ENCODE results near the gene CXXC4. TPM values are rescaled to one million over a fixed set of nuclear protein-coding genes. Genes with fewer than 3 reads are reported as not detected.

Gene CXXC4
- total RNA-seq, 2 donors from 2014 or later: 0.79 to 1.5 TPM

DNA sequence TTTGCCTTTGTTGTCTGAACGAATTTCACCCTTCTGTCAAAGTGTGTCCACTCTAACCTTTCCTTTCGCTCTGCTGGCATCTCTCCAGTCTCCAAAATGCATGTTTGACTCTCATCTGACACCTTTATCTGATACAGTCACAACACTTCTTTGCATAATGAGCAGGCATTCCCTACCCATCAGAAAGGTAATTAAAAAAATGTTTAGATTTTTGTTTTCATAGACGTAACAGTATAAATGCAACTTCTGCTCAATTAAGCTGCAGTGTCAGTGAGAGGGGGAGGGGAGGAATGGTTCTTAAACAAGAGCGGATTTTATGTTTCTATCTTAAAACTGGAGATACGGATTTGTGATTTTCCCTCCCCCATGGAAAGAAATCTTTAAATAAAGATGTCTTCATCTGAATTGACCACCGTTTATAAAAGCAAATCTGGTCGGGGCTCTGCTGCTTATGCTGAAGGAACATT, 70.2 kb downstream of the CXXC4 start:
- intact Hi-C loops (cut with DNase I): no loop called here
- Histone ChIP-seq H3K4me3 (peak overlapping the region; percentile 32), H3K9ac (ENCODE audit: low read depth in 2 of 2, low read length in 2 of 2) (peak overlapping the region in 1 of 2 donors; percentile 38), H3K36me3 (no peaks in the 10 kb centered on the region), H3K27me3 (no peaks in the 10 kb centered on the region), H3K27ac (no peak overlapping the region), H3K4me1 (no peaks in the 10 kb centered on the region), H3K9me3 (no peaks in the 10 kb centered on the region)
- TF ChIP-seq CTCF (IDR thresholded peaks at IDR 0.05): no peak
- no peak for DNase-seq

DNA sequence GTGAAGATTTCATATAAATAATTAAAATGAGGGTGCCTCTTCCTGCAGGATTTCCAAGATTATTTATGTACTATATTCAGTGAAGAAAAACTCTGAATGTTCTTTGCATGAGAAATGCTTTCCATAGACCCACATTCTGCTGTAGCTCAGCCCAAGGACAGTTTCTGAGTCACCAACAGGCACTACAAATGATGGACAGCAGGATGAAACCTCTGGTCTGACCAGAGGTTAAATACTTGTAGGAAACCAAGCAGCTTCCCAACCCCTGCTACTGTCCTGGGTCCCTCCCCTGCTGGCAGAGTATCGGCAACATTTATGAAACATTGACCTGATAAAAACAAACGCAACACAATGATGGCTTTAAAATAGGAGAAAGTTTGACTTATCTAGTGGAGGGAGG, 73.1 kb downstream of the CXXC4 start:
- no peak for DNase-seq
- H3K27me3 ChIP-seq: no peaks in the 10 kb centered on the region
- no peak overlapping the region for H3K27ac ChIP-seq
- no peaks in the 10 kb centered on the region for H3K4me1 ChIP-seq
- intact Hi-C loops (cut with DNase I): no loop called here
- H3K36me3 ChIP-seq: no peaks in the 10 kb centered on the region
- H3K9ac ChIP-seq (ENCODE audit: low read depth in 2 of 2, low read length in 2 of 2): no peak overlapping the region
- no peak for TF ChIP-seq CTCF (IDR thresholded peaks at IDR 0.05)
- no peaks in the 10 kb centered on the region for H3K9me3 ChIP-seq
- no peak overlapping the region for H3K4me3 ChIP-seq

DNA sequence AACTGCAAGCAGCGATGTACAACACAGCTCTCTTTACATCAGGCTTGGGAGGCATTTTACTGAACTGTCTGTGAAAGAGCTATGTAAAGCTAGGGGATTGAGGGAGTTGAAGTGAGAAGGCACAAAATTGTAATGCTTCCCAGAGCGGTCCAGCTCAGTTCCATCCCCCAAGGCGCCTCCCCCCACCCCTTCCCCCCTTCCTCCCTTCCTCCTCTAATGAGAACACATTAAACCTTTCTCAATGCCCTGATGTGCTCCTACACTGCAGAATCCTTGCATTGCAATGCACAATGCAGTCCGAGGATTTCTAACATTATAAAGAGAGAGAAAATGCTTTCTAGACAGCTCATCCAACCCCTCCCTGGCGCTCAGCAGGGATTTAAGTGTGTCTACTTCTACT, 73.9 kb downstream of the CXXC4 start:
- Histone ChIP-seq H3K9me3 (no peaks in the 10 kb centered on the region), H3K4me3 (no peak overlapping the region), H3K4me1 (no peaks in the 10 kb centered on the region), H3K36me3 (no peaks in the 10 kb centered on the region), H3K9ac (ENCODE audit: low read depth in 2 of 2, low read length in 2 of 2) (no peak overlapping the region), H3K27ac (no peak overlapping the region), H3K27me3 (no peaks in the 10 kb centered on the region)
- intact Hi-C loops (cut with DNase I): no loop called here
- DNase-seq: no peak
- no peak for TF ChIP-seq CTCF (IDR thresholded peaks at IDR 0.05)
